Measurements from ENCODE around the gene SCAF4.

DNA sequence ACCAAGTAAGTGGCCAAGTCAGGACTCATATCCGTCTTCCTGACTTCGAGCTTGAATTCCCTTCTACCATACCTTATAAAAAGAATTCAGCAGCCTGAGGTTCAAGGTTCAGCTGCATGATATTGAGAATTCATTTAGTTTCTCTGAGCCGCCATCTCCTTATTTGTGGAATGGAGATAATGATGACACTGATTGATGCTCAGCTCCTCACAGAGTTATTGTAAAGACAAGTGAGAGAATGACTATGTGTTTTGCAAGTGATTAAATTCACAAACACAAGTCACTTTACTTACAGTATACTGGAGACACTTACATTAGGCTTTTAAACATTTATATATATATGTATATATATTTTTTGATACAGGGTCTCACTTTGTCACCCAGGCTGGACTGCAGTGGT lies 39.8 kb upstream of the SCAF4 start:
- TF ChIP-seq POLR2A (IDR thresholded peaks at IDR 0.05): no peak
- TF ChIP-seq, protein P1, sequence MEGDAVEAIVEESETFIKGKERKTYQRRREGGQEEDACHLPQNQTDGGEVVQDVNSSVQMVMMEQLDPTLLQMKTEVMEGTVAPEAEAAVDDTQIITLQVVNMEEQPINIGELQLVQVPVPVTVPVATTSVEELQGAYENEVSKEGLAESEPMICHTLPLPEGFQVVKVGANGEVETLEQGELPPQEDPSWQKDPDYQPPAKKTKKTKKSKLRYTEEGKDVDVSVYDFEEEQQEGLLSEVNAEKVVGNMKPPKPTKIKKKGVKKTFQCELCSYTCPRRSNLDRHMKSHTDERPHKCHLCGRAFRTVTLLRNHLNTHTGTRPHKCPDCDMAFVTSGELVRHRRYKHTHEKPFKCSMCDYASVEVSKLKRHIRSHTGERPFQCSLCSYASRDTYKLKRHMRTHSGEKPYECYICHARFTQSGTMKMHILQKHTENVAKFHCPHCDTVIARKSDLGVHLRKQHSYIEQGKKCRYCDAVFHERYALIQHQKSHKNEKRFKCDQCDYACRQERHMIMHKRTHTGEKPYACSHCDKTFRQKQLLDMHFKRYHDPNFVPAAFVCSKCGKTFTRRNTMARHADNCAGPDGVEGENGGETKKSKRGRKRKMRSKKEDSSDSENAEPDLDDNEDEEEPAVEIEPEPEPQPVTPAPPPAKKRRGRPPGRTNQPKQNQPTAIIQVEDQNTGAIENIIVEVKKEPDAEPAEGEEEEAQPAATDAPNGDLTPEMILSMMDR (IDR thresholded peaks at IDR 0.05): no peak

Data from adrenal gland (tissue), 5 donors.